Fibroblast of mammary gland (primary cell): ENCODE measurements around the gene OSBPL3.

Source experiments
- DNase-seq: peaks from one replicate; pipeline ENCODE4 v3.0.0-alpha.2; 2010; ENCODE audit warnings: low read depth
- H3K4me3 ChIP-seq: 2 replicates; pipeline ENCODE4 v1.5.1; 2011; ENCODE audit warnings: low read depth, mild to moderate bottlenecking, low read length, moderate library complexity; ENCODE audit not compliant: control insufficient read depth
- CTCF ChIP-seq: conservative IDR thresholded peaks from 2 replicates; pipeline ENCODE4 v1.5.1; 2011; ENCODE audit warnings: low read depth, low read length, inconsistent platforms; ENCODE audit not compliant: control insufficient read depth, insufficient read depth

The OSBPL3 gene

GRCh38 chr7:24847754-24848153 is 132.2 kb downstream of the OSBPL3 start:
- DNase-seq, result no peak
- no peak for TF ChIP-seq CTCF
- no peak overlapping the region for H3K4me3 ChIP-seq

DNA sequence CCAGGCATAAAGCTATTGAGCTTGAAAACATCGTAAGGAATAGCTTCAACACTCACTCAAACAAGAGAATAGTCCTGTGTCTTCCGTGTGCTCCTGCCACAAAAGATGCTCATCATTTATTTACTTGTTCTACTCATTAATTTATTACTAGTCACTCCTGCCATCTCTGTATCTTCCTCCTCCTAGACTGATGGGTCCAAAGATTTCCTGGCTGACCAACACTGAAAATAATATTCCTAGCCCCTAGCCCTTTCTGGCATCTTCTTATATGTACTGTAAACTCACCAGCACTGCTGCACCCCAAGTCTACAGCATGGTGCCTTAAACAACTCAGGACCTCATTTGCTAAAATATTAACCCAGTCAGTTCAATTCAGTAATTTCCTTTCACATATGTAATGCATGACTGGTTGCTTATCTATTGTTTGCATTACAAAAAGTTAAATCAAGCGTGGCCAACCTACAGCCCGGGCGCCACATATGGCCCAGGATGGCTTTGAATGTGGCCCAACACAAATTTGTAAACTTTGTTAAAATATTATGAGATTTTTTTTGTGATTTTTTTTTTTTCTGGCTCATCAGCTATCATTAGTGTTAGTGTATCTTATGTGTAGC is 136.1 kb downstream of the OSBPL3 start:
- no peak overlapping the region for H3K4me3 ChIP-seq
- TF ChIP-seq CTCF, result no peak
- no peak for DNase-seq

DNA sequence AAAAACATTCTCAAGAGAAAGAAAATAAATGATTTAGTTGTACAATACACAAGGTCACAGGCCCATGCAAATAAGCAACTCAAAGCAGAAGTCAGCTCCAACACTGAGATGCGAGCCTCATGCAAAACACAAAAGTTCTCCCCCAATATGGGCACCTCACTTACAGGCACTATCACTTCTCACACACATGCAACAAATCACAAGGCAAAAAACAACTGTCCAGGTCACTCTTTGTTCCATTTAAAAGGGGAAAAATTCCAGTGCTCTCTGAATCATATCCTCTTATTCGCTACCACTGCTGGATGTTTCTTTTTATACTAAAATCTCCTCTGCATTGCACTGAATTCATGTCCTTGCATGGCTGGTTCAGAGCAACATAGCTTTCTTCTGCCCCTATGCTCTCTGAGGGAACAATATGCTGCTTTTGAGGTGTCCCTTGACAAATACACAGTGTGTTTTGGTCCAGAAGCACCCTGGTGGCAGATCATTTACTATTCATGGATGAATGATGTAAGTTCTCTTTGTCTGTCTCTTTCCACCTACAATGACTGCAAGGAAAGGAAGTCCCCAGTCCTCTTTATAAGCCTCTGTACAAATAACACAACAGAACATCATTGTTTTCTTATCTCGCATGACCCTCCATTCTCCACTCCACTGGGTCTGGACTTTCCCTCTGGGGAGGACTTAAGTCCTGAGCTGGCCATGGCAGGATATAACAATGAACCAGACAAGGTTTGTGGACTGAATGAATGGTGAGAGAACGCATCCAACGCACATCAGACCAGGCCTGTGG is 137.3 kb downstream of the OSBPL3 start:
- H3K4me3 ChIP-seq, result no peak overlapping the region
- peak; percentile 39 for DNase-seq
- no peak for TF ChIP-seq CTCF

DNA sequence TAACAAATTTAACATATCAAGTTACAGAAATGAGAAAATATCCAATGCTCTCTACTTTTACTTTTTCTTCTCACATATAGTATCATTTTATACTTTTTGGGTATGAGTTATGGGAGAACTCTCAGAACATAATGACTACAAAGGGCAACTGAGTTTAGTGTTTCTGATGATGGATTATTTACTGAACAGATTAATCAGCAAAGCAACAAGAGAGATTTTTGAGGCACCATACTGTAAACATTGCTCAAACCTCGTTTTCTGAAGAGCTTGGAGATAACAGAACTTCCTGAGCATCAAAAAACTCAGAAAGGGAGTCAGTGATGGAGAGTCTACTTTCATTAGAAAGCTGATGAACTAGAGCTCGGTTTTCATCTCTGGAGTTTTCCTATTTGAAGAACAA is 137.9 kb downstream of the OSBPL3 start:
- TF ChIP-seq CTCF, result no peak
- DNase-seq, result no peak
- no peak overlapping the region for H3K4me3 ChIP-seq

DNA sequence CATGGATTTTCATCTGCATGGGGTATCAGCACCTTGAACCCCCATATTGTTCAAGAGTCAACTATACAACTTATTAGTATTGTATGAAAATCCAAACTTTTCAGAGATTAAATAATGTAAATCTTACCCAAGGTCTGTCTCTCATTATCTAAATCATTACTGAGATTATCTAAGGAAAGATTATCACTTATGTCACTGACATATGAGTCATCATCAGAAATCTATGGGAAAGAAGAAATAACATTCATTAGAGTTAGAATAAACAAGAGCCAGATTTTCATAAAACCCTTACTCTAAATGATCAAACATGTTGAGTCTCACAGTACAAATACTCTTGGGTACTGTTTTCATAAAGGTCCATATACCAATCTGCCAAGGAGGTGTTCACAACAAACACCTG is 139.4 kb downstream of the OSBPL3 start:
- TF ChIP-seq CTCF, result no peak
- peak; percentile 46 for DNase-seq
- no peak overlapping the region for H3K4me3 ChIP-seq

DNA sequence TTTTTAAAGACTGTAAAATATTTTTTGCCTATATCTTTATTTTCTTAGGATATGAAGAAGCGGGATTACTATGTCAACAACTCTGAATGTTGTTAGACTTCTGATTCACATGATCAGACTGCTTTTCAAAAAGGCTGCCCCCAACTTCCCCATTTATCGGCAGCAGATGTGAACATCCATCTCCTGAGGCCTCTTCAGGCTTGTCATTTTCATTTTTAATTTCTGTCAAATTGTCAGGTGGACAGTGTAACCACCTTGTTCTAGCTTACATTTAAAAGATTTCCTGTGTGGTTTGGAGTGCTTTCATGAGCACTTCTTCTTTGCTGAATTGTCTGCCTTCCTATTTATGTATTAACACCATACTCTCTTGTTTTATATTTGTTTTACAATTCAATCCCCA is 143.9 kb downstream of the OSBPL3 start:
- no peak overlapping the region for H3K4me3 ChIP-seq
- no peak for TF ChIP-seq CTCF
- no peak for DNase-seq
